ENCODE measurements around the gene ZNF606. TPM values are rescaled to one million over a fixed set of nuclear protein-coding genes. Genes with fewer than 3 reads are reported as not detected.

Gene ZNF606
- total RNA-seq, 1 donor from 2014 or later, result 45.4 TPM

GRCh38 chr19:58044886-58045285 lies 42.3 kb upstream of the ZNF606 start:
- peaks cover 45% of the 10 kb centered on the region for H3K9me3 Mint-ChIP-seq
- no peaks in the 10 kb centered on the region for H3K27me3 Mint-ChIP-seq (ENCODE audit: low read depth)
- no peak for DNase-seq (ENCODE audit: low spot score in 2 of 2, unreplicated experiment in 2 of 2)
- peaks cover 2% of the 10 kb centered on the region for H3K36me3 Mint-ChIP-seq
- H3K27ac Mint-ChIP-seq, result no peak overlapping the region
- no peaks in the 10 kb centered on the region for H3K4me1 Mint-ChIP-seq
- H3K4me3 Mint-ChIP-seq, result no peak overlapping the region
- TF ChIP-seq, protein P1, sequence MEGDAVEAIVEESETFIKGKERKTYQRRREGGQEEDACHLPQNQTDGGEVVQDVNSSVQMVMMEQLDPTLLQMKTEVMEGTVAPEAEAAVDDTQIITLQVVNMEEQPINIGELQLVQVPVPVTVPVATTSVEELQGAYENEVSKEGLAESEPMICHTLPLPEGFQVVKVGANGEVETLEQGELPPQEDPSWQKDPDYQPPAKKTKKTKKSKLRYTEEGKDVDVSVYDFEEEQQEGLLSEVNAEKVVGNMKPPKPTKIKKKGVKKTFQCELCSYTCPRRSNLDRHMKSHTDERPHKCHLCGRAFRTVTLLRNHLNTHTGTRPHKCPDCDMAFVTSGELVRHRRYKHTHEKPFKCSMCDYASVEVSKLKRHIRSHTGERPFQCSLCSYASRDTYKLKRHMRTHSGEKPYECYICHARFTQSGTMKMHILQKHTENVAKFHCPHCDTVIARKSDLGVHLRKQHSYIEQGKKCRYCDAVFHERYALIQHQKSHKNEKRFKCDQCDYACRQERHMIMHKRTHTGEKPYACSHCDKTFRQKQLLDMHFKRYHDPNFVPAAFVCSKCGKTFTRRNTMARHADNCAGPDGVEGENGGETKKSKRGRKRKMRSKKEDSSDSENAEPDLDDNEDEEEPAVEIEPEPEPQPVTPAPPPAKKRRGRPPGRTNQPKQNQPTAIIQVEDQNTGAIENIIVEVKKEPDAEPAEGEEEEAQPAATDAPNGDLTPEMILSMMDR (IDR thresholded peaks at IDR 0.05; ENCODE audit: unreplicated experiment), result no peak

GRCh38 chr19:58044391-58044790 lies 41.8 kb upstream of the ZNF606 start:
- Mint-ChIP-seq H3K36me3 (peaks cover 2% of the 10 kb centered on the region), H3K4me3 (no peak overlapping the region), H3K9me3 (peaks cover 40% of the 10 kb centered on the region), H3K4me1 (no peaks in the 10 kb centered on the region), H3K27ac (no peak overlapping the region), H3K27me3 (ENCODE audit: low read depth) (no peaks in the 10 kb centered on the region)
- TF ChIP-seq, protein P1 (IDR thresholded peaks at IDR 0.05; ENCODE audit: unreplicated experiment), result no peak
- no peak for DNase-seq (ENCODE audit: low spot score in 2 of 2, unreplicated experiment in 2 of 2)

GRCh38 chr19:58042495-58043340 lies 40.1 kb upstream of the ZNF606 start:
- Mint-ChIP-seq H3K9me3 (peaks cover 35% of the 10 kb centered on the region), H3K4me1 (peaks cover 2% of the 10 kb centered on the region), H3K27ac (no peak overlapping the region)

DNA sequence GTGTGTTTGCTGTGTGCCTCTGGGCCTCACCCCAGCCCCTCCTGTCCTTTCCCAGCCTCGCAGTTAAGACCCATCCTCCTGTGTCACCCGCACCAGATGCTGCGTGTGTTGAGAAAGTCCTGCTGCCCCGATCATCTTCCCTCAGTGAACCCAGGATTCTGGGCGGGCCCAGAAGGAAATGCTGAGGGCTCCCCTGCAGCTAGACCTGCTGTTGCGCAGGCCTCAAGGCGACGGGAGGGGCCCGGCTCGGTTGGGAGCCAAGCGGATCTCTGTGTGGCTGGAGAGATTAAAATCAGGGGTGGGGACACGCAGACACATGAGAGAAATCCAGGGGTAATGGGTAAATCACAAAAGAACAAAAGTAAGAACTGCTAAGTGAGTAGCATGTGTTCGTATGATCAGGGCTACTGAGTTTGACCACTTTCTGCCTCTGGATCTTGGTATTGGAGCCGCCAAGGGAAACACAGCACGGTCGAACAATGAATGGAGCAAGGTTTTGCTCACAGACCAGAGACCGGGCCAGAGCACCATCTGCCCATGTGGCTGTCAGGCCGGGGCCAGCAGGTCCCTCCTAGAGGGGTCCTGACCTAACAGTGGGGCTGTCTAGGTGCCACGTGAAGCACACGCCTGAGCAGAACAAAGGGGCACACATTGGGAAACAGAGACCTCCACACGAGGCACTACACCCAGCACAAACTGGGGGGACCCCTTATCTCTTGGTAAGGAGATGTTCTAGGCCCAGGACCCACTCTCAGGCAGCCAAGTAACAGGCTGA lies 38.3 kb upstream of the ZNF606 start:
- TF ChIP-seq, protein P1 (IDR thresholded peaks at IDR 0.05; ENCODE audit: unreplicated experiment), result no peak
- H3K27me3 Mint-ChIP-seq (ENCODE audit: low read depth), result peaks cover 2% of the 10 kb centered on the region
- no peak overlapping the region for H3K27ac Mint-ChIP-seq
- H3K4me3 Mint-ChIP-seq, result no peak overlapping the region
- DNase-seq (ENCODE audit: low spot score in 2 of 2, unreplicated experiment in 2 of 2), result no peak
- peaks cover 30% of the 10 kb centered on the region for H3K9me3 Mint-ChIP-seq
- peaks cover 9% of the 10 kb centered on the region for H3K36me3 Mint-ChIP-seq
- peaks cover 2% of the 10 kb centered on the region for H3K4me1 Mint-ChIP-seq

More at GRCh38 chr19:58042495-58043340, 40.1 kb upstream of the ZNF606 start:
- peaks cover 2% of the 10 kb centered on the region for H3K27me3 Mint-ChIP-seq (ENCODE audit: low read depth)
- peaks cover 2% of the 10 kb centered on the region for H3K36me3 Mint-ChIP-seq
- TF ChIP-seq, protein P1 (IDR thresholded peaks at IDR 0.05; ENCODE audit: unreplicated experiment), result no peak
- DNase-seq (ENCODE audit: low spot score in 2 of 2, unreplicated experiment in 2 of 2), result no peak
- no peak overlapping the region for H3K4me3 Mint-ChIP-seq

DNA sequence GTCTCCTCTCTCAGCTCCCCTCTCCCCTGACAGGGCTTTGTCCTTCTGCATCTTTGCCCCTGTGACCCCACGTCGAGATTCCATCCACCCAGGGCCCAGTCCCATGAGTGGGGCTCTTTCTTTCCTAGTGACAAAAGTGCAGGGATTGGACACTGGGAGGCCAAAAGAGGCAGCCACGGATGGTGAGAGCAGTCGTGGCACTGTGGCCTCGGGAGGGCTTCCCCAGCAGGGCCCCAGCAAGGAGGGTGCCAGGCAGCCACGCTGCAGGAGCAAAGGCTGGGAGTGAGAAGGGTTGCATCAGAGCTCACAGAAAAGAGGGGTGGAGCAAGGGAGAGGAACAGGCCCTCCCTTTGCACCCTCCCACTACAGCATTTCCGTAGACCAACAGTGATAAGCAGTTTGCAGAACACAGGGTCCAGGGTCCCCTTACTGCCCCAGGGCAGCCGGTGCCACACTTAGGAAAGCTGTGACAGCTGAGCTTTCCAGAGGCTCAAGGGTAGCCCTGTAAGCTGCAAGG lies 36.1 kb upstream of the ZNF606 start:
- no peak overlapping the region for H3K27ac Mint-ChIP-seq
- DNase-seq (ENCODE audit: low spot score in 2 of 2, unreplicated experiment in 2 of 2), result no peak
- no peak overlapping the region for H3K4me3 Mint-ChIP-seq
- peaks cover 35% of the 10 kb centered on the region for H3K9me3 Mint-ChIP-seq
- peaks cover 2% of the 10 kb centered on the region for H3K27me3 Mint-ChIP-seq (ENCODE audit: low read depth)
- peaks cover 16% of the 10 kb centered on the region for H3K36me3 Mint-ChIP-seq
- peaks cover 2% of the 10 kb centered on the region for H3K4me1 Mint-ChIP-seq
- TF ChIP-seq, protein P1 (IDR thresholded peaks at IDR 0.05; ENCODE audit: unreplicated experiment), result no peak
